ENCODE measurements around the gene UBN1.

UBN1 gene

GRCh38 chr16:4862639-4863038 lies 15.4 kb downstream of the UBN1 start:
- no peak for DNase-seq (ENCODE audit: low read depth in 3 of 3)

DNA sequence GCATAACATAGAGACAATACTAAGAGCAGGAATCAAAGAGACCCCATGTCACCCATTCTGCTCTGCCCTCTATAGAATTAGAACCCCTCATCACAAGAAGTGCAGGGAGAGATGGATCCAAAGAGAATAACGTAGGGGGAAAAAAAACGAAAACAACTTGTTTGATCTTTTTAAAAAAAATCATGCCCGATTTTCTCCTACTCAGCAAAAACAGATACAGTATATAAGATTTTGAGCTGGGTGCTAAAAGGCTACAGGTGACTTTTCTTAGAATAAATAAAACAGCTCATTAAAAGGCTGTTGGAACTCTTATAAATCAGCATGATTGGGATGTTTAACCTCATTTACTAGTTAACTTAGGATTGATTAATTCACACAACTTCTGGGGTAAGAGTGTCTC lies 17.4 kb downstream of the UBN1 start:
- DNase-seq (ENCODE audit: low read depth in 3 of 3), result no peak

DNA sequence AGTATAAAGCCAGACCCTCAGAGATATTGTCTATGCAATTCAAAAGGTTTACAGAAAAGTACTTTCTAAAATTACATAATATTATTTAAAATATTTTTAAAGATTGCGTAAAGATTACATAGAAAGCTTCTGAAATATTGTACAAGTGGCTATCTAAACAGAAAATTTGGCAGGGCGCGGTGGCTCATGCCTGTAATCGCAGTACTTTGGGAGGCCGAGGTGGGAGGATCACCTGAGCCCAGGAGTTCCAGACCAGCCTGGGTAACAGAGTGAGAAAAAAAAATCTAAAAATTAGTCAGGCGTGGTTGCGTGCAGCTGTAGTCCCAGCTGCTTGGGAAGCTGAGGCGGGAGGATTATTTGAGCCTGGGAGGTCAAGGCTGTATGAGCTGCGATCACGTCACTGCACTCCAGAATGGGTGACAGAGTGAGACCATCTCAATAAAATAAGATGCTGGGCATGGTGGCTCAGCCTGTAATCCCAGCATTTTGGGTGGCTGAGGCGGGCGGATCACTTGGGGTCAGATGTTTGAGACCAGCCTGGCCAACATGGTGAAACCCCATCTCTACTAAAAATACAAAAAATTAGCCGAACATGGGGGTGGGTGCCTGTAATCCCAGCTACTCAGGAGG lies 18.1 kb downstream of the UBN1 start:
- DNase-seq (ENCODE audit: low read depth in 3 of 3), result no peak

- no peak for DNase-seq (ENCODE audit: low read depth in 3 of 3)
Measured at GRCh38 chr16:4866586-4866985, 19.3 kb downstream of the UBN1 start.

- DNase-seq (ENCODE audit: low read depth in 3 of 3), result no peak
Measured at GRCh38 chr16:4868026-4868425, 20.7 kb downstream of the UBN1 start.

DNA sequence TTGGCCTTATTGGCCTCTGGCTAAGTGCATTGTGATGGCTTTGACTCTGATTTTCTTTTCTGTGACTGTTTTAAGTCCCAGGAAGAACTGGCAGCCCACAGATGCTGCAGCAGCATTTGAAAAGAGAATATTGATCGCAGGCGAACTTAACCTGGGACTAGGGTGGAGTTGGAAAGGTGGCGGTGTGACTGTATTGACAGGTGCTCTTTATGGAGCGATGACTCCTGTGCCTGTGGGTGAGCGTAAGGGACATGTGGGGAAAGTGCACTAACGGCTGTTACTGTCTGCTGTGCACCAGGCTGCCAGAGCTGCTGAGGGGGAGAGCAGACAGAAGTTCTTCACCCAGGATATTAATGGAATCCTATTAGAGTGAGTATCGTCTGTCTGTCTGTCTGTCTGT lies 21.3 kb downstream of the UBN1 start:
- DNase-seq (ENCODE audit: low read depth in 3 of 3), result no peak

GRCh38 chr16:4869147-4869805 lies 22.0 kb downstream of the UBN1 start:
- no peak for DNase-seq (ENCODE audit: low read depth in 3 of 3)

GRCh38 chr16:4870138-4870671 lies 22.9 kb downstream of the UBN1 start:
- no peak for DNase-seq (ENCODE audit: low read depth in 3 of 3)

DNA sequence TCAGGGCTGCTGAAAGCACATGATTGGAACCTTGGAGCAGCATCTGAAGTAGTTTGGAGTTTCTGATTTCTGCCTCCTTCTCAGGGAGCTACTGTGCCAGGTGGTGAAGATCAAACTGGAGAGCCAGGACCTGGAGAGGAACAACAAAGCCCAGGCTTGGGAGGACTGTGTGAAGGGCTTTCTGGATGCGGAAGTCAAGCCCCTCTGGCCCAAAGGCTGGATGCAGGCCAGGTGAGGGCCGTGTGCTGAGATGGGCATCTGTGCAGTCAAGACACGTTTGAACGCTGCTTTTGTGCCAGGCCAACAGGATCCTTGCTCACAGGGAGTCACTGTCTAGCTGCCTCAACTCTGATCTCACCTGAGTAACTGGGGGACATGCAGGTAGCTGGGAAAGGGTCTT lies 23.8 kb downstream of the UBN1 start:
- DNase-seq (ENCODE audit: low read depth in 3 of 3), result no peak

DNA sequence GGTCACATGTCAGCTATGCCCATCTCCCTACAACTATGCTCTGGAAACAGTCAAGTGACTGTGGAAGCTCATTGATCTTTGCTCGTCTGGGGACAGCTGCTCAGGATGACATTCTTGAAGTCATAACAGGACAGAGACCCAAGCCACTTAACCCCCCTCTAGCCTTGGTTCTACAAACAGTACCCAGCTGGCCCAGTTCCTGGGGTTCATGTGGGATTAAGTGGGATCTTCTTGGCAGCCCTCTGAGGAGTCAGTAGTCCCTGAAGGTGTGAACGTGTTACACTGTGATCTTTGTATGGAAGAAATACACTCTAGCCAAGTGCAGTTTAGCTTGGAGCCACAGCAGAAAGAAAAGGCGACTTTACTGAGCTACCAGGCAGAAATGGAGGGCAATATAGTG lies 25.8 kb downstream of the UBN1 start:
- DNase-seq (ENCODE audit: low read depth in 3 of 3), result no peak

GRCh38 chr16:4874666-4875065 lies 27.4 kb downstream of the UBN1 start:
- DNase-seq (ENCODE audit: low read depth in 3 of 3), result no peak

DNA sequence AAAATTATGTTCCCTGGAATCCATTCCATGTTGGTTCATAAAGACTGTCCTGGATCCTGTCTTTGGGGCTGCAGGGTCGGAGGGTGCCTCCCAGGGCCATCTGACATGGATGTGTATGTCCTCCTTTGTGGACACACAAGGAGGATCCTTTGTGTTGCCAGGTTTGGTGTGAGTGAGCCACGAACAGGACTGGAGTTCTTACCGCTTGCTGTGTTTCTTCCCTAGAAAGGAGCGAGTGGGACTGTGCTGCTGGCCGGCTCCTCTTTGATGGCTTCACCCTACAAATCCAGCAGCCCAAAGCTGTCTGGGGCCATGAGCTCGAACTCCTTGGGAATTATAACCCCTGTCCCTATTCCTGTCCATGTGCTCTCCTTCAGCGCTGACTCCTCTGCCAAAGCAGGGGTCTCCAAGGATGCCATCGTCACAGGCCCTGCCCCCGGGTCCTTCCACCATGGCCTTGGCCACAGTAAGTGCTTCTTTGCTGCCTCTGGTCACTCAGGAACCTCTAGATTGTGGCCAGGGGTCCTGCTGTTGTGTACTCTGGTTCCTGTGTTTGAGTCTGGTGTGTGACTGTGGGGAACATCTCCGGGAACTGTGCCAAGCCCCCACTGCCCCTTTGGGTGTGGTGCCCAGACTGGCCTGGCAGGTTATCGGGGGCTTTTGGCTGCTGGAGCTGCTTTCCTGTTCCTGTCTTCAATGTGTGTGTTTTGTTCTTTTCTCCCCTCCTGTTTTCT lies 29.5 kb downstream of the UBN1 start:
- DNase-seq (ENCODE audit: low read depth in 3 of 3), result no peak

DNA sequence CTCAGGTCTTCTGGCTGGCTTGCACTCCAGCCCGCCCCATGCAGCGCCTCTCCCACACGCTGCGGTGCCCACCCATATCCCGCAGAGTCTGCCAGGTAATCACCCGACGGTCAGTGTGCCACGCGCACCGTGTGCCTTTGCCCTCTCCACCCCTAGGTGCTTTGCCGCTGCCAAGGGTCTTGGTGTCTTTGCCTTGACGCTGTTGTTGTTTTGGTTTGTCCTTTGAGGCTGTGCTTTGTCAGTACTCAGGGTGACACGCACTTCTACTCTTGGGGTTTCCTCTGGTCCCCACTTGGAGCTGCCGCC lies 30.1 kb downstream of the UBN1 start:
- DNase-seq (ENCODE audit: low read depth in 3 of 3), result no peak

GRCh38 chr16:4879049-4879448 lies 31.8 kb downstream of the UBN1 start:
- DNase-seq (ENCODE audit: low read depth in 3 of 3), result no peak

DNA sequence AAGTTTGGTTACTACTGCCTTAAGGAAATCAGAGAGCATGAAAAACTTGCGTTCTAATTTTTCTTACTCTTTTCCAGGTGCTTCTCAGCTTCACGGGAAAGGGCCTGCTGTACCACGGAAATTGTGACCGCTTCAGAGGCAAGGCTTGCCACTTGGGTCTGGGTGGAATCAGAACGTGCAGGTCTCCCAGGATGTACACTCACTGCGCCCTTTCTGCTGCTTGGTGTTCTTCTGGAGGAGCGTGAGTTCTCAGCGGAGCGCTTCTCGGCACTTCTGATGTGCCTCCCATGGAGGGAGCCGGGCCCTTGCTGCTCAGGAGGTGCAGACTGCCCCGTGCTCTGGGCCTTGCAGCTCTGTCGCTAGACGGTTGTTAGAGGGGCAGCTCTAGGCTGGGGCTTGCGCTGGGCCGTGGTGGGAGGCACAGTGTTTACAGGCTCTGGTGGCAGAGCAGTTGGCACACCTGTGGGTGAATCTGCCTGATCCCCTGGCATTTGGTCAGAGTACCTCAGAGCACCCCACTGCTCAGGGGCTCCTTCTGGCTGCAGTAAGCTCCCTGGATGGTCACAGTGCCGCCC lies 32.8 kb downstream of the UBN1 start:
- DNase-seq (ENCODE audit: low read depth in 3 of 3), result no peak

- DNase-seq (ENCODE audit: low read depth in 3 of 3), result no peak
Measured at GRCh38 chr16:4882000-4882632, 34.8 kb downstream of the UBN1 start.

- no peak for DNase-seq (ENCODE audit: low read depth in 3 of 3)
Measured at GRCh38 chr16:4882633-4883285, 35.5 kb downstream of the UBN1 start.

GRCh38 chr16:4883501-4883900 lies 36.2 kb downstream of the UBN1 start:
- DNase-seq (ENCODE audit: low read depth in 3 of 3), result no peak

DNA sequence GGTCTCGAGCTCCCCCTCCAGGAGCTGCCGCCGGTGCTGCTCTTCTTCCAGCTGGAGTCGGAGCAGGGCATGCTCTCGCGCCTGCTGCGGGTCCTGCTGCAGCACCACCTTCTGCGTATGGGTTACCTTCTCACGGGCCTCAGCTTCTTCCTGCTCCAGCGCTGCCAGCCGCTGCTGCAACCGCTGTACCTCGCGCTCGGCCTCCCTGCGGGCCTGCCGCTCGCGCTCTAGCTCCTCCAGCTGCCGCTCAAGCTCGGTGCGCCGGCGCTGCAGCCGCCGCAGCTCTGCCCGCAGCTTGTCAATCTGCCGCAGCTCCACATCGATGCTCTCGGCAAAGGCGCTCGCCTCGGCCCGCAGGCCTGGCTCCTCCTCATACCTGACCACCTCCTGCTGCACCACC lies 36.9 kb downstream of the UBN1 start:
- no peak for DNase-seq (ENCODE audit: low read depth in 3 of 3)

GRCh38 chr16:4884972-4885874 lies 37.9 kb downstream of the UBN1 start:
- no peak for DNase-seq (ENCODE audit: low read depth in 3 of 3)

GRCh38 chr16:4886151-4886550 lies 38.9 kb downstream of the UBN1 start:
- no peak for DNase-seq (ENCODE audit: low read depth in 3 of 3)
